Superior temporal gyrus (tissue), 1 donor: ENCODE results near the gene DLD.
"Not testable (repeated sequence)": the region's sequence is repeated elsewhere in the genome, so short reads cannot be mapped to it uniquely, and the experiment has no call there.

Source experiments
- DNase-seq: peaks from one replicate; pipeline ENCODE4 v3.0.0-alpha.2; 2016; ENCODE audit errors: extremely low spot score

Gene DLD

DNA sequence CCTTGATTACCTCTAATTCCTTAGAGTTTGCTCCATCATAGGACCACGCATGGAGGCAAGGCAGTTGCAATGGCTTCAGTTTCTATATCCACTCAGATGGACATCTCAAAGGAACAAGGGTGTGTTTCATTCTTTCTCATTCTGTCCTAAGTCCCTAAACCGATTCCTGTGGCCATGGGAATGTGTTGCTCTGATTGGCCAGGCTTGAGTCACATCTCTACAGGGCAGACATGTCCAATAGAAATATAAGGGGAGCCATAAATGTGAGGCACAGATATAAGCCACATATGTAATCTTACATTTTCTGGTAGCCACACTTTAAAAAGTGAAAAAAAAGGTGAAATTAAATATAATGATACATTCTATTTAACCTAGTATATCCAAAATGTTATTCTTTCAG lies 16.9 kb upstream of the DLD start:
- no peak for DNase-seq

DNA sequence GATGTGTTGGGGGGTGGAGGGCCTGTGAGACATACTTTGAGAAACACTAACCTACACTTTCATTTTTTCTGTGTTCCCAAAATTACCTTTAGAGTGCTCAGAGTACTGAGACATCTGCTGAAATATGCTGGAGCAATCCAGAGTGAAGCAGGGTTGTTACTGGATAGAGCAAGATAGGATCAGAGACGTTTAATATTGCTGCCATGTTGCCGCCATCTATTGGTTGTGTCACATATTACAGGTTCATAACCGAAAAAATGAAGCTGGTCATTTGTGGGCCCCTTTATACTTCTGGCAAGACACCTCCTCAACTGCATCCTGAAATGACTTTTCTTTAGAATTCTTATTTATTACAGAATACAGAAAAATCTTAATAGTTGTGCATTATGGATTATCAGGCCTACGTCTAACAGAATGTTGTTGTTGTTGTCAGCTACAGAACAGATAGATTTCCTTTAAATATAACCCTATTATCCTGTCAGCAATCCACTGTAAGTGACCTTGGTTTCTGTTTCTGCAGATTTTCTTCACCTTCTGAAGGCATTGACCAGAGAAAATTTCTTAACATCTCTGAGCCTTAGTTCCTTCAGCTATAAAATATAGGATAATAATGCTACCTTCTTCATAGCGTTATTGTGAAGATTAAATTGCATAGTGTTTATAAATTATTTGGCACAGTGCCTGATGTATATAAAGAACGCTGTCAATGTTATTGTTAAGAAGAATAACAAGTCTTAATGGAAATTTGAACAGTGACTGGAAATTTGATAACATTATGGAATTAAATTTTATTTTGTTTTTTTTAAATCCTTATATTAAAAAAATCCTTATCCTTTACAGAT lies 16.2 kb upstream of the DLD start:
- DNase-seq = peak; percentile 79

DNA sequence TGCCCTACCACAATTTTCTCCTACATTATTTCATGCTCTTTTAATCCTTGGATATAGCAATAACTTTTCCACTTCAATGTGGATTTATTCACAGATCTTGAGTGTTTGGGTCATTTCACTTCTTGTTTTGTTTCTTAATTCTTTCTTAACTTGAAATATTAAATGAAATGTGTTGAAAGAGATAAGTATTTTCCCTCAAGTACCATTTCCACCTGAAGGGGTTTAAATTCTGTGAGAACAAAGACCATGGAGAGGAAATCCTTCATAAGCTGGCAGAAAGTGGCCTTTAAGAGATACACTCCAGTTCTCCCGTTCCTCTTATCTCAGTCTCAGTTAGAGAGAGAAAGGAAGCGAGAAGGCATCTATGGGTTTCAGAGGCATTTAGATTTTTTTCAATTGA lies 14.1 kb upstream of the DLD start:
- DNase-seq = no peak

DNA sequence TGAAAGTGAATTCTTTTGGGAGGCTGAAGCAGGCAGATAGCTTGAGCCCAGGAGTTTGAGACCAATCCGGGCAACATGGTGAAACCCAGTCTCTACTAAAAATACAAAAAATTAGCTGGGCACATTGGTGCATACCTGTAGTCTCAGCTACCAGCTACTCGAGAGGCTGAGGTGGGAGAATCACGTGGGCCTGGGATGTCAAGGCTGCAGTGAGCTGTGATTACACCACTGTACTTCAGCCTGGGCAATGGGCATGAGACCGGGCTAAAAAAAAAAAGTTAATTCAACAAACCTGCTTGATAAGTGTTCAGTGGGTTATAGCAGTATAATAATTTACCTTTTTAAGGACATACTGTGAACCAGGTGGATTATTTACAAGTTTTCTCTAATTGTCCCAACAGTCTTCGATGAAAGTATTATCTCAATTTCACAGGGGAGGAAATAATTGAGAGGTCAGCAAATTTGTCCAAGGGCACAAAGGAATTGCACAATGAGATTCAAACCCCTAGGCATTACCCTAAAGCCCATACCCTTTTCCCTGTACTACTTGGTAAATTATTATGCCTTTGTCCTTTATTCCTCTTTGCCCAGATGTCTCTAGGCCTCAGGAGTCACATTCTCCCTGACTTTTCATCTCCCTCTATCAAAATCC lies 13.1 kb upstream of the DLD start:
- DNase-seq = no peak

DNA sequence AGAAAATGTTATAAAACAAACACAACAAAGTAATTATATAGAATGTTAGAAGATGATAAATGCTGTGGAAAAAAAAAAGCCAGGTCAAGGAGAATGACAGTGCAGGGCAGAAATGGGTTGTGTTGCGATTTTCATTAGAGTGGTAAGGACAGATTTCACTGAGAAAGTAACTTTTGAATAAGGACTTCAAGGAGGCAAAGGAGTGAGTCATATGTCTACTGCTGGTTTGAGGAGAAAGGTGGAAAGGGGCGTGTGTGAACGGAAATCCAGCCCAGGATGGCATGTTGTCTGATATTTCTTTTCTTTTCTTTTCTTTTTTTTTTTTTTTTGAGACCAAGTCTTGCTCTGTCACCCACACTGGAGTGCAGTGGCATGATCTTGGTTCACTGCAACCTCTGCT lies 12.3 kb upstream of the DLD start:
- DNase-seq = no peak

DNA sequence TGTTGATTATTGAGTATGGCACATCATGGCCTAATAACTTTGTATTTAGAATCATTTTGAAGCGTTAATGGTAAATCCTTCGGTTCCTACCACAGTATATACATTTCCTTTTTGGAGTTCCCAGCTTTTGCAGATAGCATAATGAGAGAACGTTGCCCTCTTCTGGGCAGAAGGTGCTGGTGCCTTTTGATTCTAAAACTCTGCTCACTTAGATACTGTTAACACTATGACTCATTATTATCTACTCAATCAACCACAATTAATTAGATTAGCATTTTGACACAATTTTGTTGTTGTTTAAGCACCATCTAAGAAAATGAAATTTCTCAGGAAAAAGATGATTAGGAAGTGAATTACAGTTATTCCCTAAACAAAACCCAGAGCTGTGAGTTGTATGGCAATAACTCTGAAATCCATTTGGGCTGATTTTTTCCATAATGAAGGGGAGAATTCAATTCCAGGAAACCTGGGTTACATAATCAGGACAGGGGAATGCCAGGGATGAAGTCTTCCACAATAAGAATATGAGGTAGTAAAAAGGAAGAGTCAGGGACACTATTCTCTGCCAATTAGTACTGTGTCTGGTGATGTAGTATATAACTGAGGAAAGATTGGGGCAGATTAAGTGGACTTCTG lies 11.5 kb upstream of the DLD start:
- peak; percentile 77 for DNase-seq

DNA sequence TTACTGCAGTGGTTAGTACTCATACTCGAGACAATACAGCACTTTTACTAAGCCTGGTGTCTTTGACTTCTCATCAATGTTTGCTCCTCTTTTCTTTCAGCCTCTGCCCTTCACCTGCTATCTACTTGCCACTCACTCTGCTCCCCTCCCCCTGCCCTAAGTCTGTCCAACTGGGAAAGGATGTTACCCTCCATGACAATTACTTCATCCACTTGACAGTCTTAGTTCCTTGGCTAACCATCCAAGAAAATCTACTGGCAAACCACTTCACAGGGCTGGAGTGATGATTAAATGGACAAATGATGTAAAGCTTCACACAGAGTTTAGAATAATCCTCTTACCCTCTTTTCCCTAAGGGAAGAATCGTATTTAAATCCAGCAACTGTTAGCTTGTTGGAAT lies 8.2 kb upstream of the DLD start:
- DNase-seq = no peak

DNA sequence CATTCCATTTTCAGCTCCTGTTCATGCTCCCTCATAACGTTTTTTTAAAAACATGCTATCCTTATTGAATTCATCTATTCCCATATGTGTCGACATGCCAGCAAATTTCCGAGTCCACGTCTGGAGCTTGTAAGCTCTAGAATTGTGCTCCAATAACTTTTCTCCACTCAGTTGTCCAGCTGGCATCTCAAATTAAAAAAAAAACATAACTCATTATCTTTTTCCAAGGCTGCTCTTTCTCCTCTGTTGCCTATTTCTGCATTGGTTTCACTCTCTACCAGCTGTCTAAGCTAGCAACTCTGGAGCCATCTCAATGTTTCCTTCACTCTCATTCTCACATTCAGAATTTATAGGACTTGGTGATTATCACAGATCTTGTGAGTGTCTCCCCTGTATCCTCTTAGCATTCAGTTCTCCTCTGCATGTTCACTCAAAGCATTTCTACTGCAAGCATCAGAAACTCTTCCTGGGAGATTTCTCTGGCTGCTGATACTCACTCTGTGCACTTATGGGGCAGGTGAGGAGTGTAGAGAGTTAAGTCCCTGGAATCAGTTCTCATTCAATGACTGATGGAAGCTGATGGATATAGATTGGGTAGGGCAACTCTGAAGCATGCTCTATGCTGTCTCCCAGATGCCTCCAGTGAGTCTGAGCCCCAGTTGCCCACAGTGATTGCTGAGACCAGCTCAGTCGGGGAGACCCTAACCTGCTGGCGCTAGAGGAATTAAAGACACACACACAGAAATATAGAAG lies 6.7 kb upstream of the DLD start:
- no peak for DNase-seq

DNA sequence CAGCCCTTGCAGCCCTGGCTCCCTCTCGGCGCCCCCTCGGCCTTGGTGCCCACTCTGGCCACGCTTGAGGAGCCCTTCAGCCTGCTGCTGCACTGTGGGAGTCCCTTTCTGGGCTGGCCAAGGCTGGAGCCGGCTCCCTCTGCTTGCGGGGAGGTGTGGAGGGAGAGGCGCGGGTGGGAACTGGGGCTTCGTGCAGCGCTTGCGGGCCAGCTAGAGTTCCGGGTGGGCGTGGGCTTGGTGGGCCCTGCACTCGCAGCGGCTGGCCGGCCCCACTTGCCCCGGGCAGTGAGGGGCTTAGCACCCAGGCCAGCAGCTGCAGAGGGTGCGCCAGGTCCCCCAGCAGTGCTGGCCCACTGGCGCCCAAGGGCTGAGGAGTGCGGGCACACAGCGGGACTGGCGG lies 3.2 kb upstream of the DLD start:
- not testable (repeated sequence) for DNase-seq

DNA sequence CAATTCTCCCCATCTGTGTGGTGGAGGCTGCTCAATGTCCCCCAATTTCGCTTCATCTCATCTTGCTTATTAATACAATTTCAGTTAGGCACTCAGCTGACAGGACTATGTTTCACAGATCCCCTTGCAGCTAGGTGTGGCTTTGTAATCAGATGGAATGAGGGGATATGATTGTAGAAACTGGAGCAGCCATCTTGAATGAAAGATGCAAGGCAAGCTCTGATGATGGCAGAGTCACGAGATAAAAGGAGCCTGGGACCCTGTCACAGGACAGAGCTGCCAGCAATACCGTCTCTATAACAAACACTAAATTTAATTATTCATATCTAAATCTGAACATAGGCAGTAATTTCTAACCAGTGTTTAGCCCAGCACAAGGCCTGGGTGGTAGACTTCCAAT lies 991 bp upstream of the DLD start:
- DNase-seq = no peak

DNA sequence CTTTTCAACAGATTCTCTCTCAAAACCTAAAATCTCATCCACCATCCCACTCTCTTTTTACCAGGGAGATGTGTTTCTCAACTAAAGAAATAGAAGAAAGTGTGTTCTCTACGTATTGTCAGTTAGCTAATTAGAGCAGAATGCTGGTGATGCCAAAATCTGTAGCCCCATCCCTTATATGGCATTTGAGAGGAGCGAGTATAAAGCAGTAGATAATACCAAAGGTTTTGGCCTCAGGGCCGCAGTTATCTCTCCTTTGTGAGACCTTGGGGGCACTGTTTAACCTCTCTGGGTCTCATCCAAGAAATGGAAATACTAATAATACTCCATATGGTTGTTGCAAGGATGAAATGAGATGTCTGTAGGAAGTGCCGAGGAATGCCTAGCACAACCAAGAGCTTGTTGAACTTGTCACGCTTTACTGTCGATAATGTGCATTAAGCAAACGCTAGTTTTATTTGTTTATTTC lies 456 bp upstream of the DLD start:
- no peak for DNase-seq

DNA sequence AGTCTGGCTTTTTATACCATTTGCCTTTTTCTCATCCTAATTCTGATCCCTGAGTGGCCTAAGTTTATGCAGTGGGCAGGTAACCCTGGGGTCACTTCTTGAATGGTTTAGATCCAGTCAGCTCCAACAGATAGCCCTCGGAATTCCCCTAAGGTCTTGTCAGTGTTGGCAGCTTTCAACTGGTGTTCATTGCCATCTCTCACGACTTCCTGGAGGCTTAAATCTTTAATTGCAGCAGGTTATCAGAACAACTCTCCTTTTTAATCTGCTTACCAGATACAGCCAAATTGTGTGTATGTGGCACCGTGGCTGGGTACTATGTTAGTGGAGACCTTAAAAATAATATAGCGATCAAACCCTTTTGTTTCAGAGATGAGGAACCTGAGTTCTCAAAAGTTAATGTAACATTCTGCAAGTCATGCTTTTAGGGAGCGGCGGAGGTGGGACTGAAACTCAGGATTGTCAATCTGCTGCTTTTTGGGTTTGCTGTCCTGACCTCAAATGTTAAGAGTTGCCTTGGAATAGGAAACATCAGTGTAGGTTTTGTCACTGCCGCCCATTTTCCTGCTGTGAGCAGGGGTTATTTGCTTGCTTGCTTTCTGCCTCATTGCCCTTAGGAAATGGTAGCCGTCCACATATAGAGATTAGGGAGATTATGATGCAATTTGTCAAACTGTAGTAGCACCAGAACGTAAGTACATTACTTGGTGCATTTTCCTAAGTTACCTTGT lies 818 bp downstream of the DLD start:
- no peak for DNase-seq

DNA sequence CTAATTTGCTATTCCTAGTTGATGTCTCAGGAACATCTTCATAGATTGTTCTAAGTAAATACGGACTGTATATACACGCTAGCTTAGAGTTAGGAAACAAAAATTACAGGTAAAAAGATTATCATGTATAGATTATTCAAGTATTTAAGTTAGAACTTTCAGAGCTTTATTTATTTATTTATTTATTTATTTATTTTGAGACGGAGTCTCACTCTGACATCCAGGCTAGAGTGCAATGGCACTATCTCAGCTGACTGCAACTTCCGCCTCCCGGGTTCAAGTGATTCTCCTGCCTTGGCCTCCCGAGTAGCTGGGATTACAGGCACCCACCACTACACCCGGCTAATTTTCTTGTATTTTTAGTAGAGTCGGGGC lies 1.4 kb downstream of the DLD start:
- not testable (repeated sequence) for DNase-seq

DNA sequence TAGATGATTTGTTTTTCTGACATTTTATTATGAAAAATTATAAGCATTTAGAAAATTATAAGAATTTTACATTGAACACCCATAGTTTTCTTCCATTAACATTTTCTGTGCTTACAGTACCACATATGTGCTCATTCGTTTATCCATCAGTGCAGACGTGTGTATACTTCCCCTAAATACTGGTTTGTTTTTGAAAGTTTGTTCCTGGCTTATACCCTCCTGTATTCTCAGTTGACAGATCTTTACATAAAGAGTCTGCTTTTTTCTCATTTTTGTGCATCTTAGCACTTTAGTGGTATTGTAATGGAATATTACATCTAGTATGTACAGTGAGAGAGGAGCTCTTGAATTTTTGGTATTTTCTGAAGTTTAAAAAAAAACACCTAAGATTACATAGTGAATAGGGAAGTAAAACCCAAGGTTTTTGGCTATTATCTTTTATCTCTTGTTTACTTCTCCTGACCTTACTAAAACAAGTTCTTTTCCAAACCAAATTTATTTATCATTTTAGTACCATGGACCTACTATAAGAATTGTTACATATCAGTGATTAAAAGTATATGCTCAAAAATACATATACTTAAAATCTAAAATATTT lies 8.1 kb downstream of the DLD start:
- DNase-seq = no peak

DNA sequence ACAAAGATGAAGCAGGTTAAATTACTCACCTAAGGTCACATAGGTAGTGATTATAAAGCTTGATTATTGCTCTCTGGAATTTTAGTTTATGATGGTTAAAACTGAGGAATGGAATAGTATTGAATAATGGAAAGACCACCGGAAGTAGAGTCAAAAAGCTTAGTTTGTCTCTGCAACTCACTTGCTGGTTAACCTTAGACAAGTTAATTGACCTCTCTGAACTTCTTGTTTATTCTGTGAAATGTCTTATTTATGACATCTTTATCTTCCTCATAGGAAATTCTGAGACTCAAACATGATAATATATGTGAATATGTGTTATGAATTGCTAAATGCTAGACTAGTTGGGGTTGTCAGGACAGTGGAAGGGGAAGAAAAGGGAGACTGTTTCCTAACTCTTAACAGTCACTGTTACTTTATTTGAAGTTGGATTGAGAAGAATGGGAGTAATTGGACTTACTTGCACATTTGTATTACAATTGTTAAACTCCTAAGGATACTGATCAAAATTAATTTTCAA lies 9.6 kb downstream of the DLD start:
- DNase-seq = no peak

DNA sequence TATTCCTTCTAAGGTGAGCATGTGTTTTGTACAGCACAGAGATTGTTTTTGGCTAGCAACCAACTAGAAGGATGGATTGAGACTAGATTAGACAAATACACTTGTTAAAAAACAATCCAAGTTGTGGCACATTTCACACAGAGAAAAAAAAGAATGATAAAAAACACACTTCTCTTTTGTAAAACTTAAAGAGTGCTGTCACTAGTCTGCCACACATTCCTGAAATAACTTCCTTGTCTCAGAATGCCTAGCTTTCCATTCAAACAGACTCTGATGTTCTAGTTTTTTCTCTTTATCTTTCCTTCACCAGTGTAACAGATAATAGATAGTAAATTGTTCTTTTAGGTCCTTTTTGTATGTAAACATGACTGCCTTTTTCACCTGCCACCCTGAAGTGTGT lies 11.4 kb downstream of the DLD start:
- no peak for DNase-seq

DNA sequence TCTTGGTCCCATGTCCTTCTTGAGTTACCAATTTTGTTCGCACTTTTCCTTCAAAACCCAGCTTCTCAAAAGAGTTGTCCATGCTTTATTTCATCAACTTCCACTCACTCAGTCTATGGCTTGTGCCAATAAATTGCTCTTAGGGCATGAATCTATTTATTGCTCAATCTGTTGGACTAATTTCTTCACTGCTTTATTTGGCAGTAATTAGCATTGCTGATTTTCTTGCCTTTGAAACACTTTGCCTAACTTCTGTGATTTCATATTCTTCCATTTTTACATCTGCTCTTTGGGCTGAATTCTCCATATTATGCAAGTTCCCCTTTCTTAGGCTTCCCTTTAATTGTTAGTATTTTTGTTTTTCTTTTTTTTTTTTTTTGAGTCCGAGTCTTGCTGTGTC lies 16.8 kb downstream of the DLD start:
- DNase-seq = no peak

DNA sequence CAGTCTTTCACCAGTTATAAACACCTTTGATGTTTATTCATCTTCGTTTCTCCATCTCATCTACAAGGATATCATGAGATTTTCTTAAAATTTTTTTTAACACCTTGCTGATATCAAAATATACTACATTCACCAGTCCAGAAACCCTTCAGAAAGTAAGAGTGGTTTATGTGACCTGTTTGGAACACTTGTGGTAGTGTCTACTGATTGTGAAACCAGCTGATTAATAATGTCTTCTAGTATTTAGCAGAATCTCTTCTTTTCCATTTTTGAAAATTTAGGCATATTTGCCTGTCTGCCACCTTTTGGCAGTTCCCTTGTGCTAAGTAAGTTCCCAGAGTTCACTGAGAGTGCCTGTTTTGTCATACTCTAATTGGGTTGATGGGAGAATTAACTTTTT lies 18.5 kb downstream of the DLD start:
- DNase-seq = no peak

DNA sequence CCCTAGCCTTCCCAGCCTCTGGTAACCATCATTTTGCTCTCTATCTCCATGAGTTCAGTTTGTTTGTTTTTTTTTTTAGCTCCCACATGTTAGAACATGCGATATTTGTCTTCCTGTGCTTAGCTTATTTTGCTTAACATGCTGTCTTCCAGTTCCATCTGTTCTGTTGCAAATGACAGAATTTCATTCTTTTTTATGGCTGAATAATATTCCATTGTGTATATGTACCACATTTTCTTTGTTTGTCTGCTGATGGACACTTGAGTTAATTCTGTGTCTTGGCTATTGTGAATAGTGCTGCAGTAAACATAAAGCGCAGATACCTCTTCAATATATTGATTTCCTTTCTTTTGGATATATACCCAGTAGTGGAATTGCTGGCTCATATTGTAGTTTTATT lies 21.0 kb downstream of the DLD start:
- no peak for DNase-seq

DNA sequence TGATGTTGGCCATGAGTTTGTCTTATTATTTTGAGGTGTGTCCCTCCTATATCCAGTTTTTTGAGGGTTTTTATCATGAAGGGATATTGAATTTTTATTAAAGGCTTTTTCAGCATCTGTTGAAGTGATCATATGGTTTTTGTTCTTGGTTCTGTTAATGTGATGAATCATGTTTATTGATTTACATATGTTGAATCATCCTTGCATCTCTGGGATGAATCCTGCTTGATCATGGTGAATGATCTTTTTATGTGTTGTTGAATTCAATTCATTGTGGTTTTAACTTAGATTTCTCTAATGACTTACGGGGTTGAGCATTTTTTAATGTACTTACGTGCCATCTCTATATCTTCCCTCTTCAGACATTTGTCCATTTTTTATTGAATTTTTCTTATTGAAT lies 22.9 kb downstream of the DLD start:
- DNase-seq = no peak

DNA sequence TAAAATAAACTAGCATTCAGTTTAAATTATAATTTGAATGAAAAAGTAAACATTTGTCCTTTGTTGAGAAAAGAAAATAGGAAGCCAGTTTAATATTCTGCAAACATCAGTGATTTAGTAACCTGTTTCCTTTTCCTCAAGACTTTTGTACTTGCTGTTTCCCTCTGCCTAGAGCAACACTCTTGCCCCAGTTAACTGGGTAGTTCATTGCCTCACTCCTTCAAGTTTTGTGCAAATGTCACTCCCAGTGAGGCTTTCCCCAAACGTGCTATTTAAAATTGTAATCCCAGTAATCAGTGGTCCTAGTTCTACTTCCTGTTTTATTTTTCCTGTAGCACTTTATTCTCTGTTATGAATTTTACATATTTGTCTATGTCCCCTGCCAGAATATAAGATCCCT lies 23.8 kb downstream of the DLD start:
- no peak for DNase-seq
